DMS79 (cell line): Measurements from ENCODE around the gene PIAS4.
"Not testable (repeated sequence)": the region's sequence is repeated elsewhere in the genome, so short reads cannot be mapped to it uniquely, and the experiment has no call there.

Experiments
- DNase-seq: peaks from one replicate; lab custom pipeline; 2025; lab: John Stamatoyannopoulos, UW

PIAS4 gene

DNA sequence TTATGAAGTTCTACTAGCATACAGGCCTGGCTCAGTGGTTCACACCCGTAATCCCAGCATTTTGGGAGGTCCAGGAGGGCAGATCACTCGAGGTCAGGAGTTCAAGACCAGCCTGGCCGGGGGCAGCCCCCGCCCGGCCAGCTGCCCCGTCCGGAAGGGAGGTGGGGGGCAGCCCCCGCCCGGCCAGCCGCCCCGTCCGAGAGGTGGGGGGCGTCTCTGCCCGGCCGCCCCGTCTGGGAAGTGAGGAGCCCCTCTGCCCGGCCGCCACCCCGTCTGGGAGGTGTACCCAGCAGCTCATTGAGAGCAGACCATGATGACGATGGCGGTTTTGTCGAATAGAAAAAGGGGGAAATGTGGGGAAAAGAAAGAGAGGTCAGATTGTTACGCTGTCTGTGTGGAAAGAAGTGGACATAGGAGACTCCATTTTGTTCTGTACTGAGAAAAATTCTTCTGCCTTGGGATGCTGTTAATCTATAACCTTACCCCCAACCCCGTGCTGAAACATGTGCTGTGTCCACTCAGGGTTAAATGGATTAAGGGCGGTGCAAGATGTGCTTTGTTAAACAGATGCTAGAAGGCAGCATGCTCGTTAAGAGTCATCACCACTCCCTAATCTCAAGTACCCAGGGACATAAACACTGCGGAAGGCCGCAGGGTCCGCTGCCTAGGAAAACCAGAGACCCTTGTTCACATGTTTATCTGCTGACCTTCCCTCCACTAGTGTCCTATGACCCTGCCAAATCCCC lies 8.7 kb upstream of the PIAS4 start:
- not testable (repeated sequence) for DNase-seq

DNA sequence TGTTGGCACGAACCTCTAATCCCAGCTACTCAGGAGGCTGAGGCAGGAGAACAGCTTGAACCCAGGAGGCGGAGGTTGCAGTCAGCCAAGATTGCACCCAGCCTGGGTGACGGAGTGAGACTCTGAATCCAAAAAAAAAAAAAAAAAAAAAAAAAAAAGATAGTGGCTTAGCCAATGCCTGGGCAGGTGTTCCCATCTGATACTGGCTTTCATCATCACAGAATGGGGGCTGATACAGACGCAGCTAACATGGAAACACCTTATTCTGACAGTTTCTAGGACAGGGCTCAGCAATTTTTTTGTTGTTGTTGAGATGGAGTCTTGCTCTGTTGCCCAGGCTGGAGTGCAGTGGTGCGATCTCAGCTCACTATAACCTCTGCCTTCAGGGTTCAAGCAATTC lies 6.7 kb upstream of the PIAS4 start:
- DNase-seq = not testable (repeated sequence)

DNA sequence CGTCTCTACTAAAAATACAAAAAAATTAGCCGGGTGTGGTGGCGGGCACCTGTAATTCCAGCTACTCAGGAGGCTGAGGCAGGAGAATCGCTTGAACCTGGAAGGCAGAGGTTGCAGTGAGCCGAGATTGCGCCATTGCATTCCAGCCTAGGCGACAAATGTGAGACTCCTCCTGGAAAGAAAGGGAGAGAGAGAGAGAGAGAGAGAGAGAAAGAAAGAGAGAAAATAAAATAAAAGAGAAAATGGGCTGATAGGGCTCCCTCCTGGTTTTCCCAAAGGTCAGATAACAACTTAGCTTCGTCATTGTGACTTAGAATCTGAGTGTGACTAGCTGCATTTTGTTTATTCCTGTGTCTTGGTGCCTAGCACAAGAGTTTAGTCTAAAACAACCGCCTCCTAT lies 2.1 kb upstream of the PIAS4 start:
- not testable (repeated sequence) for DNase-seq

- no peak for DNase-seq
Measured at GRCh38 chr19:4007836-4008539, 452 bp downstream of the PIAS4 start.

- DNase-seq = no peak
Measured at GRCh38 chr19:4009990-4010807, 2.7 kb downstream of the PIAS4 start.

- DNase-seq = no peak
Measured at GRCh38 chr19:4010808-4011110, 3.2 kb downstream of the PIAS4 start.

DNA sequence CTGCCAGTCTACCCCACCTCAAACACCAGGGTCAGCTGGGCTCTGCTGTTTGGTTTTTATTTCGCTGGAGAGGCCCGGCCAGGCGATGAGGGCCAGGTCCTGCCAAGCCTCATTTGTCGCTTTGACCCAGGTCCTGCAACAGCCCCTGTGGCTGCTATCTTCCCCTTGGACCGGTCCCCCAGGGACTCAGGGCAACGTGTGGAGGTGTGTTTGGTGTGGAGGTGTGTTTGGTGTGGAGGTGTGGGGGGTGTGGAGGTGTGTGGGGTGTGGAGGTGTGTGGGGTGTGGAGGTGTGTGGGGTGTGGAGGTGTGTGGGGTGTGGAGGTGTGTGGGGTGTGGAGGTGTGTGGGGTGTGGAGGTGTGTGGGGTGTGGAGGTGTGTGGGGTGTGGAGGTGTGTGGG lies 3.9 kb downstream of the PIAS4 start:
- DNase-seq = not testable (repeated sequence)

DNA sequence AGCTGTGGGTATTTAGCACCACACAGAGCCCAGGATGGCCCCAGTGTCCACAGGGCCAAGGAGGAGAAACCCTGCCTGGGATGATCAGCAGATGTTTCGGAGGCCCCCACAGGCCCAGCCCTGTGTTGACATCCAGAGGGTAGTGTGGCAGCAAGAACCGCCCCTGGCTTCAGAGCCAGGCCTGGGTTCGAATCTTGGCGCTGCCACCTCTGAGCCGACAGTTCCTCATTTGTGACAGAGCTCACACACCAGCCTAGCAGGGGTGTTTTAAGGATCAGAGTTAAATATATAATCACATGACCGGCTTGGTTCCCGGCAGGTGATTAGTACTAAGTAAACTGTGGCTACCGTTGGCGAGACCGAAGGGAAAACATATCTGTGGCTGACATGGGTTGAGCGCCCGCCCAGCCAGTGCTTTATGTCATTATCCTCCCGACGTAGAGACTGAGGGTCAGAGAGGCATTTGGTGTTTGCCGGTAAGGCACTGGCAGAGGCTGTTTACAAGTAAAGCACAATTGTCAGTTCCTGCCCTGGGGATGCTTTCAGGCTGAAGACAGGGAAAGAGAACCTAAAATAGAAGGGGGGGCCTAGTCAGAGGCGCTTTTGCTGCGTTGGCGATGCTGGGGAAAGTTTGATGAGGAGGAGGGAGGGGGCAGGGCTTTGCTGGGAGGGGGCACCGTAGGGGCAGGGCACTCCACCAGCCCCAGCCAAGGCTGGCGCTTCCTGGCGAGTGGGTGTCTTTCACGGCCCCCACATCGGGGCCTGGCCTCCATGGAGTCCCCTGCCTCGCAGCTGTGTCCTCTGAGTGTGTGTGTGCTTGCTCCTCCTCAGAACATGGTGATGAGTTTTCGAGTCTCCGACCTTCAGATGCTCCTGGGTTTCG lies 4.8 kb downstream of the PIAS4 start:
- no peak for DNase-seq

- DNase-seq = no peak
Measured at GRCh38 chr19:4012975-4013634, 5.6 kb downstream of the PIAS4 start.

GRCh38 chr19:4013886-4014540 lies 6.5 kb downstream of the PIAS4 start:
- DNase-seq = no peak

- DNase-seq = no peak
Measured at GRCh38 chr19:4014541-4015491, 7.3 kb downstream of the PIAS4 start.

- no peak for DNase-seq
Measured at GRCh38 chr19:4015705-4016402, 8.3 kb downstream of the PIAS4 start.

DNA sequence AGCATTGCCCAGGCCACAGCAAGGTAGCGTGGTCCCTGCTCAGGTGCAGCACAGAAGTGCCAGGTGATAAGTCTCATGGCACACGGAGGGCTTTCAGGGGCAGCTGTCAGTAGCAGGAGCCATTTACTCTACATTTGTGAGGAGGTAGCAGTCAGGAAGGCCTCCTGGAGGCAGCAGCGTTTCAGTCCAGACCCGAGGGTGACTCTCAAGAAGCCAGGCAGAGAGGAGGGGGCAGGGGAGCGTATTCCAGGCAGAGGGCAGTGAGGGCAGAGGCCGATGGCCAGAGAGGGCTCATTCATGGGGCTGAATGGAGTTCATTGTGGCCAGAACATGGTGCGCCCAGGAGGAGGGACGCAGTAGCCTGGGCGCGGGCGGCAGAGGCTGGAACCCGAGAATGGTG lies 8.9 kb downstream of the PIAS4 start:
- DNase-seq = no peak

DNA sequence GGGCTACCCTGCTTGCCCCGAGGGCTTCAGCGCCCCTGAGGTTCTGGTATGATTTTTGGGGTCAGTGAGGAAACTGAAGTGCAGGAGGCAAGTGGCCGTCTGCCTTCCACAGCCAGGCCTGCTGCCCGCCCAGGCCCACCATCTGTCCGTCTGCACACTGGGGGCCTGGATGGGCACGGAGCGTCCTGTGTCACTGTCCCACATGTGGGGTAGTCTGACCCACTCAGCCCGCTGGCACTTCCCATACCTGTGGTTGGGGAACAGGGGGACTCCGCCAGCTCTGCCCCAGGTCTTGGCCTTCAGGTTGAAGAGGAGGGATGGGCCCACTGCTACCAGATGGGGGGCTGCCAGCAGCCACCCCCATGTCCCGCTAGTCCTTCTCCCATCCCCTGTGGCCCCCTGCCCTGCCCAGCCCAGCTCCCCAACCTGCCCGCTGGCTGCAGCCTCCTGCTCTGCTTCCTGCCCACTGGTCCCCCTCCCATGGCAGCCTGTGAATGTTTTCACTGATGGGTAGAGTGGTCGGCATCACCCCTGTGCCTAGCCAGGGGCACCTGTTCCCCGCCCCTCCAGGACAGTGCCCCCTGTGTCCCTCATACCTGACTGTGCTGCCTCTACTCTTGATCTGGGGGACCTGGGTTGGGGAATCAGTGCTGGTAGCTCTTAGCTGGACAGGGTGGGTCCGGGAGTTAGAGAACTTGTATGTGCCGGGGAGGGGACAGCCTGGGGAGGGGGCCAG lies 9.5 kb downstream of the PIAS4 start:
- DNase-seq = no peak

GRCh38 chr19:4018140-4018613 lies 10.6 kb downstream of the PIAS4 start:
- DNase-seq = no peak

GRCh38 chr19:4018775-4019504 lies 11.4 kb downstream of the PIAS4 start:
- no peak for DNase-seq

DNA sequence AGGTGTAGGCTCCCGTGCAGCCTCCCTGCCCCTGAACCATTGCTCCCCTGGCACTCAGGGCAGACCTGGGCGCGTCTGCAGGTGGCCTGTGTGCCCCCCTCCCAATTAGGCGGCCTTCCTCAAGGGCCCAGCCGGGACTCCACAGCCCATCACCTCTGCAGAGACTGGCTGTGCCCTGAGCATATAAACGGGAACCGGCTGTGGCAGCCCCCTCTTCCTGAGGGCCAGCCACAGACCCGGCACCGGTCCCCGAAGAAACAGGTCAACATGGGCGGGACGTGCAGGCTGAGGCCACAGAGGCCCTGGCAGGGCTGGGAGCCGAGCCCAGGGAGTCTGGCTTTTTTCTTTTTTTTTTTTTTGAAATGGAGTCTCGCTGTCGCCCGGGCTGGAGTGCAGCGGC lies 12.0 kb downstream of the PIAS4 start:
- DNase-seq = no peak
